Adrenal gland (tissue), 5 donors: Measurements from ENCODE around the gene MS4A6A.

ENCODE experiments used
- POLR2A ChIP-seq, 2 donors: fragments of 450-650 bp; IDR thresholded peaks; one replicate each; pipeline ENCODE4 v1.6.1; 2017; ENCODE audit warnings: antibody characterized with exemption in 2 of 2, mild to moderate bottlenecking in 2 of 2, moderate library complexity in 1 of 2
- TF ChIP-seq, protein P1 (sequence below), 6 experiments: fragments of 450-650 bp in 4 of 6; fragments of 200-600 bp in 2 of 6; sonication (generic) in 1 of 6; IDR thresholded peaks; 1 replicate in 5 of 6; 2 replicates in 1 of 6; pipeline versions ENCODE4 v1.5.1 to v1.8.0; 2016 to 2021; ENCODE audit warnings: antibody characterized with exemption in 6 of 6, mild to moderate bottlenecking in 2 of 6, moderate library complexity in 1 of 6
- donor health status: DM: no; HTN: no; CAD: no.

DNA sequence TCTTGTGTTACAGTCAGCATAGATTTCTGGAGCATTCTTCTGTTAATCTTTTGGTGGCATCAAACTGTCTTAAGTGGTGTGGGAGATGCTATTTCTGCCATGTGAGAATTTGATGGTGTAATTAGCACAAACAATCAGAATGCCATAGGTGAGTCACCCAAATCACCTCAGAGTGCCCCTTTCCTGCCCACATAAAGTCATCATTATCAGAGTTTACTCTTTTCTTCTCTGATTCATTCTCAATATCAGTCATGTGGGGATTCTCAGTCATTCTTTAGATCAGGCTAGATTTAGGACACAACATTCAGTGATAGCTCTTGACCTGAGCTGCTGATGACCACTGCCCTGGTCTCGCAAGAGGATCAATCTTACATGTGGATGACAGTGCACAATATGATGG lies 23.7 kb upstream of the MS4A6A start:
- no peak for TF ChIP-seq POLR2A (IDR thresholded peaks at IDR 0.05)
- TF ChIP-seq, protein P1, sequence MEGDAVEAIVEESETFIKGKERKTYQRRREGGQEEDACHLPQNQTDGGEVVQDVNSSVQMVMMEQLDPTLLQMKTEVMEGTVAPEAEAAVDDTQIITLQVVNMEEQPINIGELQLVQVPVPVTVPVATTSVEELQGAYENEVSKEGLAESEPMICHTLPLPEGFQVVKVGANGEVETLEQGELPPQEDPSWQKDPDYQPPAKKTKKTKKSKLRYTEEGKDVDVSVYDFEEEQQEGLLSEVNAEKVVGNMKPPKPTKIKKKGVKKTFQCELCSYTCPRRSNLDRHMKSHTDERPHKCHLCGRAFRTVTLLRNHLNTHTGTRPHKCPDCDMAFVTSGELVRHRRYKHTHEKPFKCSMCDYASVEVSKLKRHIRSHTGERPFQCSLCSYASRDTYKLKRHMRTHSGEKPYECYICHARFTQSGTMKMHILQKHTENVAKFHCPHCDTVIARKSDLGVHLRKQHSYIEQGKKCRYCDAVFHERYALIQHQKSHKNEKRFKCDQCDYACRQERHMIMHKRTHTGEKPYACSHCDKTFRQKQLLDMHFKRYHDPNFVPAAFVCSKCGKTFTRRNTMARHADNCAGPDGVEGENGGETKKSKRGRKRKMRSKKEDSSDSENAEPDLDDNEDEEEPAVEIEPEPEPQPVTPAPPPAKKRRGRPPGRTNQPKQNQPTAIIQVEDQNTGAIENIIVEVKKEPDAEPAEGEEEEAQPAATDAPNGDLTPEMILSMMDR (IDR thresholded peaks at IDR 0.05), result no peak
